KMS-11 (cell line): Measurements from ENCODE around the gene PLXDC1.
"Not testable (repeated sequence)": the region's sequence is repeated elsewhere in the genome, so short reads cannot be mapped to it uniquely, and the experiment has no call there.

Experiments used
- H2AFZ ChIP-seq: fragments of 200-600 bp; sonication (generic); 2 replicates; pipeline ENCODE4 v1.6.1; 2016; ENCODE audit warnings: antibody characterized with exemption, mixed run types, low read depth
- H3K27ac ChIP-seq: fragments of 200-600 bp; sonication (generic); 2 replicates; pipeline ENCODE4 v1.6.1; 2016; ENCODE audit warnings: mild to moderate bottlenecking, mixed run types
- H3K27me3 ChIP-seq: fragments of 200-600 bp; sonication (generic); 2 replicates; pipeline ENCODE4 v1.6.1; 2017; ENCODE audit warnings: mild to moderate bottlenecking, low read depth, mixed run types, moderate library complexity; ENCODE audit not compliant: insufficient read depth
- H3K36me3 ChIP-seq: fragments of 200-600 bp; sonication (generic); 2 replicates; pipeline ENCODE4 v1.6.1; 2017; ENCODE audit warnings: mild to moderate bottlenecking, mixed run types; ENCODE audit not compliant: insufficient read depth
- H3K4me1 ChIP-seq: fragments of 200-600 bp; sonication (generic); 2 replicates; pipeline ENCODE4 v1.6.1; 2016; ENCODE audit warnings: mild to moderate bottlenecking, low read depth, mixed run types; ENCODE audit not compliant: poor library complexity, severe bottlenecking
- H3K4me2 ChIP-seq: fragments of 200-600 bp; sonication (generic); 2 replicates; pipeline ENCODE4 v1.7.0; 2016; ENCODE audit warnings: mild to moderate bottlenecking, mixed run types
- H3K4me3 ChIP-seq: fragments of 200-600 bp; sonication (generic); IDR thresholded peaks from 2 replicates; pipeline ENCODE4 v1.6.1; 2017; ENCODE audit warnings: low read depth, low read length, mixed read lengths; ENCODE audit not compliant: insufficient read depth
- H3K79me2 ChIP-seq: fragments of 200-600 bp; sonication (generic); 2 replicates; pipeline ENCODE4 v1.6.1; 2016; ENCODE audit warnings: low read depth, mixed run types; ENCODE audit not compliant: insufficient read depth
- H3K9ac ChIP-seq: fragments of 200-600 bp; sonication (generic); 2 replicates; pipeline ENCODE4 v1.6.1; 2016; ENCODE audit warnings: mild to moderate bottlenecking, mixed run types
- H4K20me1 ChIP-seq: fragments of 200-600 bp; sonication (generic); 2 replicates; pipeline ENCODE4 v1.6.1; 2016; ENCODE audit warnings: mild to moderate bottlenecking, mixed run types; ENCODE audit not compliant: insufficient read depth
- TF ChIP-seq, protein P1 (sequence below): fragments of 200-600 bp; sonication (generic); conservative IDR thresholded peaks from 2 replicates; pipeline ENCODE4 v1.6.1; 2017; ENCODE audit warnings: low read depth, mild to moderate bottlenecking, antibody characterized with exemption, low read length, moderate library complexity, mixed read lengths

The PLXDC1 gene

GRCh38 chr17:39134878-39135277 lies 16.6 kb downstream of the PLXDC1 start:
- Histone ChIP-seq H2AFZ (no peak overlapping the region), H3K4me3 (no peak overlapping the region), H3K79me2 (no peaks in the 10 kb centered on the region), H3K4me2 (no peak overlapping the region), H3K36me3 (no peaks in the 10 kb centered on the region), H3K27me3 (no peaks in the 10 kb centered on the region), H4K20me1 (no peaks in the 10 kb centered on the region), H3K9ac (no peak overlapping the region), H3K27ac (no peak overlapping the region), H3K4me1 (no peaks in the 10 kb centered on the region)
- TF ChIP-seq, protein P1, sequence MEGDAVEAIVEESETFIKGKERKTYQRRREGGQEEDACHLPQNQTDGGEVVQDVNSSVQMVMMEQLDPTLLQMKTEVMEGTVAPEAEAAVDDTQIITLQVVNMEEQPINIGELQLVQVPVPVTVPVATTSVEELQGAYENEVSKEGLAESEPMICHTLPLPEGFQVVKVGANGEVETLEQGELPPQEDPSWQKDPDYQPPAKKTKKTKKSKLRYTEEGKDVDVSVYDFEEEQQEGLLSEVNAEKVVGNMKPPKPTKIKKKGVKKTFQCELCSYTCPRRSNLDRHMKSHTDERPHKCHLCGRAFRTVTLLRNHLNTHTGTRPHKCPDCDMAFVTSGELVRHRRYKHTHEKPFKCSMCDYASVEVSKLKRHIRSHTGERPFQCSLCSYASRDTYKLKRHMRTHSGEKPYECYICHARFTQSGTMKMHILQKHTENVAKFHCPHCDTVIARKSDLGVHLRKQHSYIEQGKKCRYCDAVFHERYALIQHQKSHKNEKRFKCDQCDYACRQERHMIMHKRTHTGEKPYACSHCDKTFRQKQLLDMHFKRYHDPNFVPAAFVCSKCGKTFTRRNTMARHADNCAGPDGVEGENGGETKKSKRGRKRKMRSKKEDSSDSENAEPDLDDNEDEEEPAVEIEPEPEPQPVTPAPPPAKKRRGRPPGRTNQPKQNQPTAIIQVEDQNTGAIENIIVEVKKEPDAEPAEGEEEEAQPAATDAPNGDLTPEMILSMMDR: no peak

GRCh38 chr17:39132192-39132610 lies 19.2 kb downstream of the PLXDC1 start:
- Histone ChIP-seq H3K4me2 (no peak overlapping the region), H3K4me1 (no peaks in the 10 kb centered on the region), H3K79me2 (no peaks in the 10 kb centered on the region), H3K27ac (no peak overlapping the region), H3K27me3 (no peaks in the 10 kb centered on the region), H4K20me1 (no peaks in the 10 kb centered on the region), H3K36me3 (no peaks in the 10 kb centered on the region), H3K9ac (no peak overlapping the region), H3K4me3 (no peak overlapping the region), H2AFZ (no peak overlapping the region)
- TF ChIP-seq, protein P1: no peak

DNA sequence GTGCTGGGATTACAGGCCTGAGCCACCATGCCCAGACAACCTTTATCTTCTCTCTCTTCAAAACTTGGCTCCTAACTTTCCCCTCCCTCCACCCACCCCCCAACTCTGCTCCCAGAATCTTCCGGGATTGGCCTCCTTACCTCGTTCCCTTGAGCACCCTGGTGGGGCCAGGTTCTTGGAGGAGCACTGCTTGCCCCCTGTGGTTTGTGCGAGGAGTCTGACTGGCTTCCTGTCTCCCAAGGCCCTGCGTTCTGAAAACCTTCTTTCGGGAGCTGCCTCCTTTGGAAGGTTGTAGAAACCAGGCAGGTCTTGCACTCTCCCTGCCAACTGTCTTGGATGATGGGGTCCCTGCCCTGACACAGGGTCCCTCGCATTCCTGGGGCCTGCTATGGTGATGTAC lies 19.8 kb downstream of the PLXDC1 start:
- Histone ChIP-seq H2AFZ (no peak overlapping the region), H3K36me3 (no peaks in the 10 kb centered on the region), H3K4me3 (no peak overlapping the region), H4K20me1 (no peaks in the 10 kb centered on the region), H3K4me2 (no peak overlapping the region), H3K27me3 (no peaks in the 10 kb centered on the region), H3K27ac (no peak overlapping the region), H3K79me2 (no peaks in the 10 kb centered on the region), H3K9ac (no peak overlapping the region), H3K4me1 (no peaks in the 10 kb centered on the region)
- TF ChIP-seq, protein P1: no peak

GRCh38 chr17:39130205-39130604 lies 21.2 kb downstream of the PLXDC1 start:
- no peak overlapping the region for H3K9ac ChIP-seq
- peaks cover 4% of the 10 kb centered on the region for H3K4me1 ChIP-seq
- H3K27me3 ChIP-seq: no peaks in the 10 kb centered on the region
- H3K79me2 ChIP-seq: no peaks in the 10 kb centered on the region
- H3K4me2 ChIP-seq: no peak overlapping the region
- H3K27ac ChIP-seq: no peak overlapping the region
- H3K36me3 ChIP-seq: no peaks in the 10 kb centered on the region
- TF ChIP-seq, protein P1: no peak
- no peak overlapping the region for H3K4me3 ChIP-seq
- no peak overlapping the region for H2AFZ ChIP-seq
- no peaks in the 10 kb centered on the region for H4K20me1 ChIP-seq

DNA sequence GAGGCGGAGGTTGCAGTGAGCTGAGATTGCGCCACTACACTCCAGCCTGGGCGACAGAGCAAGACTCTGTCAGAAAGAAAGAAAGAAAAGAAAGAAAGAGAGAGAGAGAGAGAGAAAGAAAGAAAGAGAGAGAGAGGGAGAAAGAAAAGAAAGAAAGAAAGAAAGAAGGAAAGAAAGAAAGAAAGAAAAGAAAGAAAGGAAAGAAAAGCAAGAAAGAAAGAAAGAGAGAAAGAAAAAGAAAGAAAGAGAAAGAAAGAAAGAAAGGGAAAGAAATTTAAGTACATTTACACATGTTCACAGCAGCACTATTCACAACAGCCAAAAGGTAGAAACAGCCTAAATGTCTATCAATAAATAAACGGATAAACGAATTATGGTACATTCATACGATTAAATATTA lies 21.9 kb downstream of the PLXDC1 start:
- H2AFZ ChIP-seq, H3K9ac ChIP-seq, H3K4me2 ChIP-seq, H3K36me3 ChIP-seq, H4K20me1 ChIP-seq, H3K4me1 ChIP-seq, H3K27me3 ChIP-seq, H3K4me3 ChIP-seq, H3K79me2 ChIP-seq, H3K27ac ChIP-seq: not testable (repeated sequence)
